ENCODE data around the gene IQCN.

Gene IQCN

GRCh38 chr19:18266771-18267686 lies 7.2 kb downstream of the IQCN start:
- DNase-seq (ENCODE audit: low spot score), result no peak

GRCh38 chr19:18265582-18265981 lies 8.7 kb downstream of the IQCN start:
- DNase-seq (ENCODE audit: low spot score), result no peak

GRCh38 chr19:18264971-18265540 lies 9.2 kb downstream of the IQCN start:
- no peak for DNase-seq (ENCODE audit: low spot score)

GRCh38 chr19:18264137-18264854 lies 10.0 kb downstream of the IQCN start:
- DNase-seq (ENCODE audit: low spot score), result no peak

GRCh38 chr19:18263324-18264136 lies 10.7 kb downstream of the IQCN start:
- no peak for DNase-seq (ENCODE audit: low spot score)

- no peak for DNase-seq (ENCODE audit: low spot score)
Measured at GRCh38 chr19:18262917-18263316, 11.3 kb downstream of the IQCN start.

GRCh38 chr19:18262144-18262543 lies 12.1 kb downstream of the IQCN start:
- DNase-seq (ENCODE audit: low spot score), result no peak

GRCh38 chr19:18261474-18261873 lies 12.8 kb downstream of the IQCN start:
- no peak for DNase-seq (ENCODE audit: low spot score)

- no peak for DNase-seq (ENCODE audit: low spot score)
Measured at GRCh38 chr19:18259893-18260292, 14.4 kb downstream of the IQCN start.

- DNase-seq (ENCODE audit: low spot score), result no peak
Measured at GRCh38 chr19:18257503-18258470, 16.5 kb downstream of the IQCN start.

GRCh38 chr19:18254546-18255503 lies 19.4 kb downstream of the IQCN start:
- DNase-seq (ENCODE audit: low spot score), result no peak

GRCh38 chr19:18253716-18254115 lies 20.5 kb downstream of the IQCN start:
- no peak for DNase-seq (ENCODE audit: low spot score)

GRCh38 chr19:18253130-18253529 lies 21.1 kb downstream of the IQCN start:
- DNase-seq (ENCODE audit: low spot score), result no peak

GRCh38 chr19:18252370-18252717 lies 21.9 kb downstream of the IQCN start:
- no peak for DNase-seq (ENCODE audit: low spot score)

GRCh38 chr19:18251587-18252369 lies 22.5 kb downstream of the IQCN start:
- DNase-seq (ENCODE audit: low spot score), result peak; percentile 68

- DNase-seq (ENCODE audit: low spot score), result no peak
Measured at GRCh38 chr19:18249834-18250233, 24.4 kb downstream of the IQCN start.

GRCh38 chr19:18245297-18245696 lies 29.0 kb downstream of the IQCN start:
- DNase-seq (ENCODE audit: low spot score), result no peak

GRCh38 chr19:18239303-18239702 lies 34.9 kb downstream of the IQCN start:
- DNase-seq (ENCODE audit: low spot score), result no peak

GRCh38 chr19:18234194-18234593 lies 40.1 kb downstream of the IQCN start:
- peak; percentile 58 for DNase-seq (ENCODE audit: low spot score)
